Lung (tissue), 12 donors: Measurements from ENCODE around the gene WEE1. TPM values are rescaled to one million over a fixed set of nuclear protein-coding genes. Genes with fewer than 3 reads are reported as not detected.

Source experiments
- ATAC-seq: fragments of 200-7000 bp; cut with Tn5 transposase; one replicate; pipeline ENCODE4 v1.9.1; 2020; ENCODE audit warnings: moderate number of reproducible peaks; ENCODE audit not compliant: insufficient read depth, low FRiP score
- DNase-seq, 3 donors: peaks; one replicate each; pipeline ENCODE4 v3.0.0-alpha.2; 2013 to 2017
- H3K27ac ChIP-seq, 2 donors: one replicate each; pipeline ENCODE4 v1.5.1; 2013; ENCODE audit warnings: mild to moderate bottlenecking in 2 of 2, moderate library complexity in 2 of 2, control low read depth in 1 of 2, inconsistent platforms in 1 of 2, low read depth in 1 of 2, low read length in 1 of 2
- H3K27me3 ChIP-seq, 3 donors: one replicate each; pipeline ENCODE4 v1.5.1; 2013; ENCODE audit warnings: low read length in 2 of 3; ENCODE audit not compliant: control insufficient read depth in 3 of 3, insufficient read depth in 3 of 3
- H3K36me3 ChIP-seq, 4 donors: one replicate each; pipeline ENCODE4 v1.5.1; 2013; ENCODE audit warnings: low read length in 4 of 4, mild to moderate bottlenecking in 1 of 4, moderate library complexity in 1 of 4; ENCODE audit not compliant: control insufficient read depth in 4 of 4, insufficient read depth in 4 of 4
- H3K4me1 ChIP-seq, 5 donors: one replicate each; pipeline ENCODE4 v1.5.1; 2013; ENCODE audit warnings: low read length in 5 of 5, mild to moderate bottlenecking in 2 of 5, moderate library complexity in 1 of 5; ENCODE audit not compliant: control insufficient read depth in 5 of 5, insufficient read depth in 5 of 5
- H3K4me3 ChIP-seq: one replicate; pipeline ENCODE4 v1.5.1; 2013; ENCODE audit warnings: mild to moderate bottlenecking, control low read depth, moderate library complexity
- H3K9ac ChIP-seq, 2 donors: one replicate each; pipeline ENCODE4 v1.5.1; 2013; ENCODE audit warnings: low read length in 2 of 2, control low read depth in 1 of 2; ENCODE audit not compliant: insufficient read depth in 1 of 2
- H3K9me3 ChIP-seq, 4 donors: one replicate each; pipeline ENCODE4 v1.5.1; 2013; ENCODE audit warnings: low read length in 3 of 4, mild to moderate bottlenecking in 1 of 4, moderate library complexity in 1 of 4; ENCODE audit not compliant: control insufficient read depth in 4 of 4, insufficient read depth in 3 of 4
- CTCF ChIP-seq: IDR thresholded peaks from 2 replicates; pipeline ENCODE4 v1.5.1; 2012; ENCODE audit warnings: mild to moderate bottlenecking; ENCODE audit errors: control extremely low read depth, extremely low read depth
- WGBS, 2 donors: extraction: QIAGEN DNeasy Blood & Tissue Kit; methylation state at CpG; one replicate each; pipeline ENCODE4 v1.1.7; 2013; 5-methylcytosine and 5-hydroxymethylcytosine counted together
- polyA plus RNA-seq, 2 donors: library from polyadenylated mRNA; stranded (reverse); fragments of 200-250 nt; gene quantifications; one replicate each; pipeline ENCODE4 v1.2.1, GENCODE V29; 2013
- total RNA-seq, 2 donors: library from RNA; depleted of rRNA in 1 of 2; stranded (reverse); fragments of >200 nt in 1 of 2; gene quantifications; one replicate each; pipeline ENCODE4 v1.2.1, GENCODE V29; 2014 to 2021
- donor health status: control.
- donor health status: control.
- donor health status: Bipolar disorder and iron deficiency.
- donor health status: healthy.
- donor health status: DM: yes; HTN: yes; CAD: no.

WEE1 gene
- total and polyA plus RNA-seq, 4 donors: 5.0 to 48.9 (median 9.7) TPM

DNA sequence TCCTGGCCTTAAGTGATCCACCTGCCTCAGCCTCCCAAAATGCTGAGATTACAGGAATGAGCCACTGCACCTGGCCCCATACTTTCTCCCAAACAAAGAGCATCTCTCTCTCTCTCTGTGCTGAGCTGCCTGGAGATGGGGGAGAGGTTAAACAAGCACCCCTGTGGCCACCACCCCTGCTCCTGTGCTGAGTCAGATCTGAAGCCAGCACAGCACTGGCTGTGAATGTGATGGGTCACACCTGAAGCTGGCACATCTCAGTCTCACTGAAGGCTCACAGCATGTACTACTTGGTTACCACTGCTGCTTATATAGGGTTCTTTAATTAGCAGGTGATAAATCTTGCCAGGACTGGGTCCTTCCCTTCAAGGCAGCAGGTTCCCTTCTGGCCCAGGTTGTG lies 10.8 kb upstream of the WEE1 start:
- no peak for DNase-seq

DNA sequence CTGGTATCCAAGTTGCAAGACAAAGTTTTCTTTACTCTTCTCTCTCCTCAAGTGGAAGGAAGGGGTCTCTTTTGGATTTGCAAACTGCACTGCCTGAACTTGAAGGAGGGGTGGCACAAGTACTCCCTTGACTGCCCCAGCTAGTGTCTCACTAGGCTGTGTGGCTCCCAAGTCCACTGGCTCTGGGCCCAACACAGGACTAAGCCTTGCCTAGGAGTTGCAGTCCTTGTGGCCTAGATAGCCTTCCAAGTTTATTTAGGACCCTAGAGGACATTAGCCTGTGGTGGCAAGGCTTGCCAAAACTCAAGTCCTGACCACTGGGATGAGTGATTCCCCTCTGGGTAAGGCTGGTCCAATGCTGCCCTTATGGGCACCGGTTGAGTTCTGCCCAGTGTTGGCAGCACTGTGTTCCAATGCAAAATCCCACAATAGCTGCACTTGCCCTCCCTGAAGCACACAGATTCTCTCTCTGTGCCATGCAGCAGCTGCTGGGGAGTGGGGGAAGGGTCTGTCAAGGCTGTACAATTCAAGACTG lies 10.2 kb upstream of the WEE1 start:
- DNase-seq: no peak
- no peak for TF ChIP-seq CTCF
- no peak for ATAC-seq
- no peak overlapping the region for H3K9ac ChIP-seq
- no peak overlapping the region for H3K4me3 ChIP-seq
- H3K36me3 ChIP-seq: no peaks in the 10 kb centered on the region
- H3K27me3 ChIP-seq: no peaks in the 10 kb centered on the region
- WGBS, 2 donors: 96 to 100% methylated on average over 1 of the region's 1 CpG
- H3K9me3 ChIP-seq: peaks cover 0 to 2% (median 0%) of the 10 kb centered on the region in 4 donors
- H3K27ac ChIP-seq: peak overlapping the region in 1 of 2 donors; percentile 22
- H3K4me1 ChIP-seq: peaks cover 0 to 34% (median 9%) of the 10 kb centered on the region in 5 donors

More for the DNA sequence above, 10.8 kb upstream of the WEE1 start:
- TF ChIP-seq CTCF: no peak
- Histone ChIP-seq H3K36me3 (no peaks in the 10 kb centered on the region), H3K27ac (no peak overlapping the region), H3K9ac (no peak overlapping the region), H3K9me3 (peaks cover 0 to 2% (median 0%) of the 10 kb centered on the region in 4 donors), H3K27me3 (no peaks in the 10 kb centered on the region), H3K4me3 (no peak overlapping the region), H3K4me1 (peaks cover 0 to 31% (median 9%) of the 10 kb centered on the region in 5 donors)
- no peak for ATAC-seq

DNA sequence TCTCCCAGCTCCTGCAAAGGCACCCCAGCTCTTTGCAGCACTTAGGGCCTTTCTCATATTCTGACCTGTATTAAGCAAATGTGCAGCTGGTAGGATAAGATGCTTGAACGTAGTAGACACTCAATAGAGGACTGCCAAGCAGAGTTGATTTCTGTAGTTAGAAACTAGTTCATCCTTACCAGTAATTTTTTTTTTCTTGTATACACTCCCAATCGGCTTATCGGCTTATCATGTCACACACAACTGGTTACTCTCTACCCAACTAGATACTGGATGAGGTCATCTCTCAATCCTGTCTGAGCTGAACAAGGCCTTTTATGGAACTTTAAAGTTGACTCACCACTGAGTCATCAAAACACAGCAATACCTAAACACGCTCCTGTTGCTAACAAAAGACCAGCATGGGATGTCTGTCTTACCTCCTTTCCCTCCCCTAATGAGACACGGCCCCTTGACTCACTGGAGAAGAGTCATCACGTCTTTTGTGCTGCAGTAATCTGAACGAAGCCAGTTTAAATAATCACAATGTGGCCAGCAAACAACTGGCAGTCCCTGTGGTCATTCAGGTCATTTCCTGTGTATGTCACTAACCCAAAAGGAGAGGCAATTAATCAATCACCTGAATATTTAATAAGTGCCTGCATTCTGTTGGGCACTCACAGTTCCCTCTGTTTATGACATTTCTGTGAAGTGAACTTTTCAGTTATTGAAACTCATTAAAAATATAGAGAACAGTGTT lies 7.5 kb upstream of the WEE1 start:
- peaks cover 2 to 52% (median 15%) of the 10 kb centered on the region in 5 donors for H3K4me1 ChIP-seq
- H3K27ac ChIP-seq: peak overlapping the region; percentile 51 to 98
- ATAC-seq: peak; percentile 76
- no peak for TF ChIP-seq CTCF
- peak; percentile 16 to 54 (median 52) for DNase-seq
- no peak overlapping the region for H3K4me3 ChIP-seq
- no peaks in the 10 kb centered on the region for H3K36me3 ChIP-seq
- H3K27me3 ChIP-seq: no peaks in the 10 kb centered on the region
- 28 to 50% methylated on average over 7 of the region's 7 CpGs for WGBS, 2 donors
- H3K9me3 ChIP-seq: peaks cover 0 to 2% (median 0%) of the 10 kb centered on the region in 4 donors
- peak overlapping the region in 1 of 2 donors; percentile 70 for H3K9ac ChIP-seq
